Mucosa of descending colon (tissue), 3 donors: ENCODE measurements around the gene VPS37C. TPM values are rescaled to one million over a fixed set of nuclear protein-coding genes. Genes with fewer than 3 reads are reported as not detected.
A peak's percentile ranks its signal among the peaks of the same experiment; 100 is the strongest.

Experiments used
- ATAC-seq: fragments of 200-7000 bp; cut with Tn5 transposase; one replicate; pipeline ENCODE4 v1.9.1; 2020; ENCODE audit warnings: mild to moderate bottlenecking, moderate library complexity
- DNase-seq, 3 donors: peaks; one replicate each; pipeline ENCODE4 v3.0.0-alpha.2; 2020
- H3K36me3 ChIP-seq: fragments of 200-600 bp; one replicate; pipeline ENCODE4 v1.8.0; 2021; ENCODE audit warnings: low read depth, mild to moderate bottlenecking
- H3K4me1 ChIP-seq: fragments of 200-600 bp; one replicate; pipeline ENCODE4 v1.8.0; 2021; ENCODE audit warnings: low read depth, mild to moderate bottlenecking
- H3K4me3 ChIP-seq: fragments of 200-600 bp; one replicate; pipeline ENCODE4 v1.8.0; 2021; ENCODE audit warnings: mild to moderate bottlenecking
- H3K9me3 ChIP-seq: fragments of 200-600 bp; one replicate; pipeline ENCODE4 v1.8.0; 2021; ENCODE audit warnings: mild to moderate bottlenecking
- intact Hi-C, 2 donors: fragments of 100-400 bp; cut with DNase I in 1 of 2; cut with micrococcal nuclease in 1 of 2; formaldehyde crosslinking; loops; one replicate each; pipeline versions ENCODE4 v1.11.0 to v1.11.1; 2022; cut with DNase I, micrococcal nuclease
- total RNA-seq, 3 donors: library from RNA; stranded (reverse); fragmentation: NEBNext Ultra II Directional in 2 of 3; extraction: Animal tissue kit (Norgen Biotek cat#: 25700) in 2 of 3; gene quantifications; one replicate each; pipeline versions ENCODE4 v1.2.1 to v1.2.4, GENCODE V29; 2021 to 2023
- TF ChIP-seq, protein P1 (sequence below): fragments of 200-600 bp; IDR thresholded peaks from one replicate; pipeline ENCODE4 v1.8.0; 2022; ENCODE audit warnings: antibody characterized with exemption, mild to moderate bottlenecking
- donor health status: DM: no; HTN: no; CAD: no; lungs with moderate emphysema.
- donor health status: DM: no; HTN: no; CAD: no.
- donor health status: DM: no; HTN: yes; CAD: no.

VPS37C gene
- total RNA-seq, 3 donors from 2014 or later = 28.5 to 30.8 (median 28.5) TPM

DNA sequence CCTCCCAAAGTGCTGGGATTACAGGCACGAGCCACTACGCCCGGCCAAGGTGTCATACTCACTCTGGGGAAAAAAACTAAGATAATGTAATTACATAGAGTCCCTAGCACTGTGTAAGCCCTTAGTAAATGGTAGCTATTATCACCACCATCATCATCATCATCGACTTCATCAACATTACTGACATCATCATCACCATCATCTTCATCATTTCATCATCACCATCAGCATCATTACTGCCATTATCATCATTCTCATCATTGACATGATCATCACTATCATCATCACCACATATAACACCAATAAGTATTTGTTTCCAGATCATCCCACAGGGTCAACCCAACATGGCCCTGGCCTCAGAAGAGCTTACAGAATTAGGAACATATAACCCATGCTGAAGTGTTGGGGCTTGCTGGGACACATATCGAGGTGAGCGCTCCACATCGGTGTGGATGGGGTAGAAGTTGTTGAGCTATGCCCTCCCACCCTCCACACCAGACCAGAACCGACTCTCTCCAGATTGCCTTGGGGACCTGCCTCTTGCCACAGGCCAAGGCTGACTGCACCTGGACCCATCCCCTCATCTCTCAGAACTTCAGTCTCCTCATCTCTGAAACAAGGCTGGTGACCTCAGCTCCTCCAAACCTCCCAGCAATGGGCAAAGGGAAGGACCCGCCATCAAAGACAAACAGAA lies 73.7 kb downstream of the VPS37C start:
- no peak overlapping the region for H3K4me3 ChIP-seq
- no peaks in the 10 kb centered on the region for H3K36me3 ChIP-seq
- ATAC-seq (no peak), DNase-seq (no peak)
- H3K4me1 ChIP-seq = no peaks in the 10 kb centered on the region
- TF ChIP-seq, protein P1, sequence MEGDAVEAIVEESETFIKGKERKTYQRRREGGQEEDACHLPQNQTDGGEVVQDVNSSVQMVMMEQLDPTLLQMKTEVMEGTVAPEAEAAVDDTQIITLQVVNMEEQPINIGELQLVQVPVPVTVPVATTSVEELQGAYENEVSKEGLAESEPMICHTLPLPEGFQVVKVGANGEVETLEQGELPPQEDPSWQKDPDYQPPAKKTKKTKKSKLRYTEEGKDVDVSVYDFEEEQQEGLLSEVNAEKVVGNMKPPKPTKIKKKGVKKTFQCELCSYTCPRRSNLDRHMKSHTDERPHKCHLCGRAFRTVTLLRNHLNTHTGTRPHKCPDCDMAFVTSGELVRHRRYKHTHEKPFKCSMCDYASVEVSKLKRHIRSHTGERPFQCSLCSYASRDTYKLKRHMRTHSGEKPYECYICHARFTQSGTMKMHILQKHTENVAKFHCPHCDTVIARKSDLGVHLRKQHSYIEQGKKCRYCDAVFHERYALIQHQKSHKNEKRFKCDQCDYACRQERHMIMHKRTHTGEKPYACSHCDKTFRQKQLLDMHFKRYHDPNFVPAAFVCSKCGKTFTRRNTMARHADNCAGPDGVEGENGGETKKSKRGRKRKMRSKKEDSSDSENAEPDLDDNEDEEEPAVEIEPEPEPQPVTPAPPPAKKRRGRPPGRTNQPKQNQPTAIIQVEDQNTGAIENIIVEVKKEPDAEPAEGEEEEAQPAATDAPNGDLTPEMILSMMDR = no peak
- intact Hi-C loops = no loop called here
- no peaks in the 10 kb centered on the region for H3K9me3 ChIP-seq

DNA sequence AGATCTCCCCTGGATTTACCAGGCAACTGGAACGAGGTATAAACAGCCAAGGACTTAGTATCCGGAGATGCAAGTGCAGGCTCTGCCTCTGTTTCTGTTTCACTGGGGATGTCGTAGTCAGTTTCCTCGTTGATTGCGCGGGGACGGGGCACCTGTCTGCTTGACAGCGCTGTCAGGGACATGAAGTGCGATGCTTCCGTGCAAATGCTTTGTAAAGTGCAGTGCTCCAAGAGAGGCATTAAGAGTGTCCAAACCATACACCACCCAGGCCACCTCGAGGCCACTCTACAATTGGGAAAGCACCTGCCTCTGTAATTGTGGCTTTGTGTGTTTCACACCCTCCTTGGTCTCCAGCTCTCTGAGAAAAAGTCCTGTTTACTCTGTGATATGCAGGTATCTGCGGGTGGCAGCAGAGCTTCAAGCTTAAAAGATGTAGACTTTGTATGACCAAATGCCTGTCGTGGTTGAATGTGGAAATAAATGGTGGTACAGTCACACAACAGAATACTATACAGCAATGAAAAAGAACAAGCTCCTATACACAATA lies 77.6 kb downstream of the VPS37C start:
- H3K4me3 ChIP-seq = no peak overlapping the region
- H3K9me3 ChIP-seq = no peaks in the 10 kb centered on the region
- ATAC-seq (peak; percentile 47), DNase-seq (no peak)
- TF ChIP-seq, protein P1 = no peak
- H3K36me3 ChIP-seq = no peaks in the 10 kb centered on the region
- intact Hi-C loops = no loop called here
- no peaks in the 10 kb centered on the region for H3K4me1 ChIP-seq

- Histone ChIP-seq H3K36me3 (no peaks in the 10 kb centered on the region), H3K9me3 (no peaks in the 10 kb centered on the region), H3K4me3 (no peak overlapping the region), H3K4me1 (no peaks in the 10 kb centered on the region)
- intact Hi-C loops = no loop called here
- TF ChIP-seq, protein P1 = no peak
- DNase-seq = no peak
- ATAC-seq = peak; percentile 20
Measured at GRCh38 chr11:61082931-61083531, 78.2 kb downstream of the VPS37C start.

- intact Hi-C loops = no loop called here
Measured at GRCh38 chr11:61082062-61082870, 79.0 kb downstream of the VPS37C start.

DNA sequence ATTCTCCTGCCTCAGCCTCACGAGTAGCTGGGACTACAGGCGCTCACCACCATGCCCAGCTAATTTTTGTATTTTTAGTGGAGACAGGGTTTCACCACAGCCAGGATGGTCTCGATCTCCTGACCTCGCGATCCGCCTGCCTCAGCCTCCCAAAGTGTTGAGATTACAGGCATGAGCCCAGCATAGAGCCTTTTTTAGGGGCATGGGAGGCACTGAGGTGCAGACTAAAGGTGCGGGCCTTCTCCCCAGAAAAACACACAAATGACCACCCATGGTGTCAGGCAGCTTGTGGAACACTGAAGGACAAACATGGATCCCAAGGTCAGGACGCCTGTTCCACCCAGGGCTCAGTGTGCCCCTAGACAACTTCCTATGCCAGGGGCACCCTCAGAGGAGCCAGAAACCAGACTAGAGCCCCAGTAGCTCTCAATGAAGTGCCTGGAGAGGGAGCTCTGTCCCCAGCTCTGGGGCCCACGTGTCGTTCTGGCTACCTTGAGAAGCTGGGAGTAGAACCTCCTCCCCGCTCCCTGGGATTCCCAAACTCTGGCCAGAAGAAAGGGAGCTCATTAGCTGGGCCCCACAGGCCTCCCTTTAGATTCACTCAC lies 80.1 kb downstream of the VPS37C start:
- Histone ChIP-seq H3K4me3 (no peak overlapping the region), H3K36me3 (no peaks in the 10 kb centered on the region), H3K4me1 (no peaks in the 10 kb centered on the region), H3K9me3 (no peaks in the 10 kb centered on the region)
- intact Hi-C loops = no loop called here
- DNase-seq (no peak), ATAC-seq (no peak)
- TF ChIP-seq, protein P1 = no peak

More at GRCh38 chr11:61082062-61082870, 79.0 kb downstream of the VPS37C start:
- H3K36me3 ChIP-seq = no peaks in the 10 kb centered on the region
- H3K9me3 ChIP-seq = no peaks in the 10 kb centered on the region
- DNase-seq (peak in 2 of 3 donors; percentile 32 to 54), ATAC-seq (peak; percentile 65)
- H3K4me1 ChIP-seq = no peaks in the 10 kb centered on the region
- H3K4me3 ChIP-seq = no peak overlapping the region
- TF ChIP-seq, protein P1 = no peak
